HepG2 (cell line): ENCODE data around the gene KIF22. TPM values are rescaled to one million over a fixed set of nuclear protein-coding genes. Genes with fewer than 3 reads are reported as not detected.

ENCODE experiments used
- ATF5 ChIP-seq: sonication (generic); formaldehyde crosslinking; IDR thresholded peaks from 2 replicates; pipeline ENCODE4 v1.4.0; 2020; ENCODE audit warnings: mild to moderate bottlenecking, low read depth, missing genetic modification reagents
- CEBPB ChIP-seq: IDR thresholded peaks from 2 replicates; pipeline ENCODE4 v1.6.1; 2011; ENCODE audit warnings: low read depth, low read length, improper control_type of control experiment, borderline replicate concordance
- ELK4 ChIP-seq: sonication (generic); formaldehyde crosslinking; IDR thresholded peaks from 2 replicates; pipeline ENCODE4 v1.9.0; 2021; ENCODE audit warnings: missing genetic modification reagents, borderline replicate concordance
- GATAD2A ChIP-seq: IDR thresholded peaks from 2 replicates; pipeline ENCODE4 v1.6.1; 2016
- MIER3 ChIP-seq: IDR thresholded peaks from 2 replicates; pipeline ENCODE4 v1.6.1; 2016; ENCODE audit warnings: missing compliant biosample characterization, borderline replicate concordance
- NFIB ChIP-seq: sonication (generic); formaldehyde crosslinking; IDR thresholded peaks from 2 replicates; pipeline ENCODE4 v1.9.0; 2021; ENCODE audit warnings: missing genetic modification reagents, mild to moderate bottlenecking, borderline replicate concordance
- PBX2 ChIP-seq: IDR thresholded peaks from 2 replicates; pipeline ENCODE4 v1.6.1; 2016; ENCODE audit warnings: control low read depth
- PHB2 ChIP-seq: fragments of 450-650 bp; IDR thresholded peaks from 2 replicates; pipeline ENCODE4 v1.6.1; 2018; ENCODE audit not compliant: partially characterized antibody
- PHF20 ChIP-seq: sonication (generic); formaldehyde crosslinking; IDR thresholded peaks from 2 replicates; pipeline ENCODE4 v1.5.0; 2020; ENCODE audit warnings: mild to moderate bottlenecking, missing genetic modification reagents
- PHF21A ChIP-seq: sonication (generic); formaldehyde crosslinking; IDR thresholded peaks from 2 replicates; pipeline ENCODE4 v1.5.0; 2020; ENCODE audit warnings: mild to moderate bottlenecking, missing genetic modification reagents
- POLR2G ChIP-seq: fragments of 200-400 bp; formaldehyde crosslinking; IDR thresholded peaks from 2 replicates; pipeline ENCODE4 v1.6.1; 2018; ENCODE audit warnings: mild to moderate bottlenecking, low read depth, low read length, moderate library complexity
- RXRA ChIP-seq: sonication (generic); formaldehyde crosslinking; IDR thresholded peaks from 2 replicates; pipeline ENCODE4 v1.5.1; 2020; ENCODE audit warnings: missing genetic modification reagents
- SALL1 ChIP-seq: sonication (generic); formaldehyde crosslinking; IDR thresholded peaks from 2 replicates; pipeline ENCODE4 v1.8.0; 2022; ENCODE audit warnings: mild to moderate bottlenecking, missing genetic modification reagents
- SNRNP70 ChIP-seq: fragments of 200-400 bp; formaldehyde crosslinking; IDR thresholded peaks from 2 replicates; pipeline ENCODE4 v1.6.1; 2017; ENCODE audit warnings: mild to moderate bottlenecking, low read depth, low read length, moderate library complexity
- TBP ChIP-seq: sonication (generic); formaldehyde crosslinking; IDR thresholded peaks from 2 replicates; pipeline ENCODE4 v1.5.0; 2020; ENCODE audit warnings: missing genetic modification reagents
- THYN1 ChIP-seq: sonication (generic); formaldehyde crosslinking; IDR thresholded peaks from 2 replicates; pipeline ENCODE4 v1.8.1; 2023; ENCODE audit warnings: low read depth, mild to moderate bottlenecking, moderate library complexity, missing genetic modification reagents, borderline replicate concordance
- ZBTB7B ChIP-seq: sonication (generic); formaldehyde crosslinking; IDR thresholded peaks from 2 replicates; pipeline ENCODE4 v1.4.0; 2020; ENCODE audit warnings: missing genetic modification reagents
- ZNF276 ChIP-seq: sonication (generic); formaldehyde crosslinking; IDR thresholded peaks from 2 replicates; pipeline ENCODE4 v1.4.0; 2020; ENCODE audit warnings: mild to moderate bottlenecking, low read depth, missing genetic modification reagents
- ZNF33B ChIP-seq: sonication (generic); formaldehyde crosslinking; IDR thresholded peaks from 2 replicates; pipeline ENCODE4 v1.5.1; 2020; ENCODE audit warnings: mild to moderate bottlenecking, missing genetic modification reagents
- ZNF441 ChIP-seq: sonication (generic); formaldehyde crosslinking; IDR thresholded peaks from 2 replicates; pipeline ENCODE4 v1.7.0; 2021; ENCODE audit warnings: missing genetic modification reagents, borderline replicate concordance
- ZSCAN25 ChIP-seq: sonication (generic); formaldehyde crosslinking; IDR thresholded peaks from 2 replicates; pipeline ENCODE4 v1.8.0; 2022; ENCODE audit warnings: mild to moderate bottlenecking, missing genetic modification reagents
- ZSCAN30 ChIP-seq: sonication (generic); formaldehyde crosslinking; IDR thresholded peaks from 2 replicates; pipeline ENCODE4 v1.5.0; 2020; ENCODE audit warnings: mild to moderate bottlenecking, missing genetic modification reagents
- polyA plus RNA-seq, 8 experiments: library from polyadenylated mRNA; depleted of rRNA in 3 of 8; stranded (reverse) in 7 of 8; unstranded in 1 of 8; fragments of >200 nt; fragmentation: Illumina TruSeq in 4 of 8; extraction: Trizol in 4 of 8; gene quantifications; 2 replicates each; pipeline versions ENCODE4 v1.2.1 to v1.2.3, GENCODE V29; 2011 to 2016; ENCODE audit warnings: low read depth in 4 of 8, missing spikeins in 1 of 8, mixed read lengths in 1 of 8; ENCODE audit not compliant: insufficient read depth in 1 of 8
- total RNA-seq, 5 experiments: library from RNA; depleted of rRNA; stranded (reverse); fragments of >200 nt; fragmentation: Illumina TruSeq; extraction: Trizol; gene quantifications; 2 replicates each; pipeline ENCODE4 v1.2.3, GENCODE V29; 2016; ENCODE audit warnings: low read depth in 1 of 5
- TF ChIP-seq, protein P1 (sequence below): sonication (generic); formaldehyde crosslinking; IDR thresholded peaks from 2 replicates; pipeline ENCODE4 v1.8.0; 2022; ENCODE audit warnings: mild to moderate bottlenecking, missing genetic modification reagents
- TF ChIP-seq, protein P2 (sequence below): sonication (generic); formaldehyde crosslinking; IDR thresholded peaks from 2 replicates; pipeline ENCODE4 v1.5.0; 2020; ENCODE audit warnings: mild to moderate bottlenecking, low read depth, missing genetic modification reagents, borderline replicate concordance

KIF22 gene
- total and polyA plus RNA-seq, 2 of the 13 experiments (the other 11 are each of a cell fraction or from before 2014, with no cell fraction given): 95.8 to 118 TPM

- TF ChIP-seq ZSCAN25 (CRISPR knock-in tag): 0 out of 2 replicates have a peak, but pooled peaks have one; percentile 50
- no peak for TF ChIP-seq TBP (CRISPR knock-in tag)
- TF ChIP-seq ZSCAN30 (CRISPR knock-in tag): no peak
- no peak for TF ChIP-seq NFIB (CRISPR knock-in tag)
- no peak for TF ChIP-seq THYN1 (CRISPR knock-in tag)
- no peak for TF ChIP-seq POLR2G
- TF ChIP-seq, protein P1, sequence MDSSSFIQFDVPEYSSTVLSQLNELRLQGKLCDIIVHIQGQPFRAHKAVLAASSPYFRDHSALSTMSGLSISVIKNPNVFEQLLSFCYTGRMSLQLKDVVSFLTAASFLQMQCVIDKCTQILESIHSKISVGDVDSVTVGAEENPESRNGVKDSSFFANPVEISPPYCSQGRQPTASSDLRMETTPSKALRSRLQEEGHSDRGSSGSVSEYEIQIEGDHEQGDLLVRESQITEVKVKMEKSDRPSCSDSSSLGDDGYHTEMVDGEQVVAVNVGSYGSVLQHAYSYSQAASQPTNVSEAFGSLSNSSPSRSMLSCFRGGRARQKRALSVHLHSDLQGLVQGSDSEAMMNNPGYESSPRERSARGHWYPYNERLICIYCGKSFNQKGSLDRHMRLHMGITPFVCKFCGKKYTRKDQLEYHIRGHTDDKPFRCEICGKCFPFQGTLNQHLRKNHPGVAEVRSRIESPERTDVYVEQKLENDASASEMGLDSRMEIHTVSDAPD: no peak
- TF ChIP-seq GATAD2A (CRISPR knock-in tag): 0 out of 2 replicates have a peak, but pooled peaks have one; percentile 26
- TF ChIP-seq CEBPB: no peak
- TF ChIP-seq PBX2 (CRISPR knock-in tag): no peak
- no peak for TF ChIP-seq SALL1
- no peak for TF ChIP-seq SNRNP70
- no peak for TF ChIP-seq ZNF441 (CRISPR knock-in tag)
- TF ChIP-seq RXRA (CRISPR knock-in tag): no peak
- no peak for TF ChIP-seq ZNF276 (CRISPR knock-in tag)
- TF ChIP-seq ZBTB7B (CRISPR knock-in tag): no peak
- no peak for TF ChIP-seq PHF21A (CRISPR knock-in tag)
- TF ChIP-seq ZNF33B (CRISPR knock-in tag): no peak
- no peak for TF ChIP-seq MIER3 (CRISPR knock-in tag)
- TF ChIP-seq, protein P2, sequence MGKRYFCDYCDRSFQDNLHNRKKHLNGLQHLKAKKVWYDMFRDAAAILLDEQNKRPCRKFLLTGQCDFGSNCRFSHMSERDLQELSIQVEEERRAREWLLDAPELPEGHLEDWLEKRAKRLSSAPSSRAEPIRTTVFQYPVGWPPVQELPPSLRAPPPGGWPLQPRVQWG: no peak
- no peak for TF ChIP-seq ELK4 (CRISPR knock-in tag)
- no peak for TF ChIP-seq ATF5
- no peak for TF ChIP-seq PHB2
- TF ChIP-seq PHF20 (CRISPR knock-in tag): no peak
Measured at GRCh38 chr16:29791845-29792807, 1.6 kb downstream of the KIF22 start (continued).
